Hepatocyte (in vitro differentiated cells): ENCODE results near the gene PABPN1L.

ENCODE experiments used
- EZH2 ChIP-seq: fragments of 200-600 bp; sonication (generic); IDR thresholded peaks from 2 replicates; pipeline ENCODE4 v1.6.1; 2016; ENCODE audit warnings: antibody characterized with exemption, mild to moderate bottlenecking, borderline replicate concordance
- EZH2phosphoT487 ChIP-seq: fragments of 200-600 bp; sonication (generic); IDR thresholded peaks from one replicate; pipeline ENCODE4 v1.6.1; 2018; ENCODE audit warnings: antibody characterized with exemption, mild to moderate bottlenecking, low read depth, moderate library complexity; ENCODE audit not compliant: unreplicated experiment, severe bottlenecking
- TF ChIP-seq, protein P1 (sequence below): fragments of 200-600 bp; sonication (generic); IDR thresholded peaks from 2 replicates; pipeline ENCODE4 v1.5.1; 2016; ENCODE audit warnings: antibody characterized with exemption, mild to moderate bottlenecking; ENCODE audit not compliant: poor library complexity

DNA sequence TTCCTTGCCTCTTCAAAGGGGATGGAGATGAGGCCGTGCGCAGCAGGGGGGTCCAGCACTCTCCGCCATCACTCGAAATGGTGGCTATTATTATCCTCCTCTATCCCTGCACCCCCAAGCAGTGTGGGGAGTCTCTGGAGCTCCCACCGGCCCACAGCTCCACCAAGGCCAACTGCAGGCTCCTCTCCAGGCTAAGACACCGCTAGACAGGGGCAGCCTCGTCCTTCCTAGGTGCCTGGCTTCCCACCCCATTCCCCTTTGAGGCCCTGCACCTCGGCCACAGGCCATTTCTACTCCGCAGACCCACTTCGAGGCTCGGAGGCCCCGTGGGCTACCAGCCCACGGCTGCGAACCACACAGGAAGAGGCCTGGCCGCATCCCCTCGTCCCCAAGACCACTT, 39.6 kb upstream of the PABPN1L start:
- TF ChIP-seq, protein P1, sequence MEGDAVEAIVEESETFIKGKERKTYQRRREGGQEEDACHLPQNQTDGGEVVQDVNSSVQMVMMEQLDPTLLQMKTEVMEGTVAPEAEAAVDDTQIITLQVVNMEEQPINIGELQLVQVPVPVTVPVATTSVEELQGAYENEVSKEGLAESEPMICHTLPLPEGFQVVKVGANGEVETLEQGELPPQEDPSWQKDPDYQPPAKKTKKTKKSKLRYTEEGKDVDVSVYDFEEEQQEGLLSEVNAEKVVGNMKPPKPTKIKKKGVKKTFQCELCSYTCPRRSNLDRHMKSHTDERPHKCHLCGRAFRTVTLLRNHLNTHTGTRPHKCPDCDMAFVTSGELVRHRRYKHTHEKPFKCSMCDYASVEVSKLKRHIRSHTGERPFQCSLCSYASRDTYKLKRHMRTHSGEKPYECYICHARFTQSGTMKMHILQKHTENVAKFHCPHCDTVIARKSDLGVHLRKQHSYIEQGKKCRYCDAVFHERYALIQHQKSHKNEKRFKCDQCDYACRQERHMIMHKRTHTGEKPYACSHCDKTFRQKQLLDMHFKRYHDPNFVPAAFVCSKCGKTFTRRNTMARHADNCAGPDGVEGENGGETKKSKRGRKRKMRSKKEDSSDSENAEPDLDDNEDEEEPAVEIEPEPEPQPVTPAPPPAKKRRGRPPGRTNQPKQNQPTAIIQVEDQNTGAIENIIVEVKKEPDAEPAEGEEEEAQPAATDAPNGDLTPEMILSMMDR, result no peak
- TF ChIP-seq EZH2phosphoT487 (no peak), EZH2 (no peak)
